KMS-11 (cell line): ENCODE measurements around the gene HPSE2.

ENCODE experiments used
- H2AFZ ChIP-seq: fragments of 200-600 bp; sonication (generic); 2 replicates; pipeline ENCODE4 v1.6.1; 2016; ENCODE audit warnings: antibody characterized with exemption, mixed run types, low read depth
- H3K27ac ChIP-seq: fragments of 200-600 bp; sonication (generic); 2 replicates; pipeline ENCODE4 v1.6.1; 2016; ENCODE audit warnings: mild to moderate bottlenecking, mixed run types
- H3K27me3 ChIP-seq: fragments of 200-600 bp; sonication (generic); 2 replicates; pipeline ENCODE4 v1.6.1; 2017; ENCODE audit warnings: mild to moderate bottlenecking, low read depth, mixed run types, moderate library complexity; ENCODE audit not compliant: insufficient read depth
- H3K36me3 ChIP-seq: fragments of 200-600 bp; sonication (generic); 2 replicates; pipeline ENCODE4 v1.6.1; 2017; ENCODE audit warnings: mild to moderate bottlenecking, mixed run types; ENCODE audit not compliant: insufficient read depth
- H3K4me1 ChIP-seq: fragments of 200-600 bp; sonication (generic); 2 replicates; pipeline ENCODE4 v1.6.1; 2016; ENCODE audit warnings: mild to moderate bottlenecking, low read depth, mixed run types; ENCODE audit not compliant: poor library complexity, severe bottlenecking
- H3K4me2 ChIP-seq: fragments of 200-600 bp; sonication (generic); 2 replicates; pipeline ENCODE4 v1.7.0; 2016; ENCODE audit warnings: mild to moderate bottlenecking, mixed run types
- H3K4me3 ChIP-seq: fragments of 200-600 bp; sonication (generic); IDR thresholded peaks from 2 replicates; pipeline ENCODE4 v1.6.1; 2017; ENCODE audit warnings: low read depth, low read length, mixed read lengths; ENCODE audit not compliant: insufficient read depth
- H3K79me2 ChIP-seq: fragments of 200-600 bp; sonication (generic); 2 replicates; pipeline ENCODE4 v1.6.1; 2016; ENCODE audit warnings: low read depth, mixed run types; ENCODE audit not compliant: insufficient read depth
- H3K9ac ChIP-seq: fragments of 200-600 bp; sonication (generic); 2 replicates; pipeline ENCODE4 v1.6.1; 2016; ENCODE audit warnings: mild to moderate bottlenecking, mixed run types
- H4K20me1 ChIP-seq: fragments of 200-600 bp; sonication (generic); 2 replicates; pipeline ENCODE4 v1.6.1; 2016; ENCODE audit warnings: mild to moderate bottlenecking, mixed run types; ENCODE audit not compliant: insufficient read depth
- TF ChIP-seq, protein P1 (sequence below): fragments of 200-600 bp; sonication (generic); conservative IDR thresholded peaks from 2 replicates; pipeline ENCODE4 v1.6.1; 2017; ENCODE audit warnings: low read depth, mild to moderate bottlenecking, antibody characterized with exemption, low read length, moderate library complexity, mixed read lengths

HPSE2 gene

GRCh38 chr10:98790817-98791216 is 444.8 kb downstream of the HPSE2 start:
- Histone ChIP-seq H3K4me2 (no peak overlapping the region), H3K79me2 (no peaks in the 10 kb centered on the region), H3K4me1 (no peaks in the 10 kb centered on the region), H3K4me3 (no peak overlapping the region), H3K27ac (no peak overlapping the region), H3K9ac (no peak overlapping the region), H3K36me3 (no peaks in the 10 kb centered on the region), H4K20me1 (no peaks in the 10 kb centered on the region), H3K27me3 (no peaks in the 10 kb centered on the region), H2AFZ (no peak overlapping the region)
- TF ChIP-seq, protein P1, sequence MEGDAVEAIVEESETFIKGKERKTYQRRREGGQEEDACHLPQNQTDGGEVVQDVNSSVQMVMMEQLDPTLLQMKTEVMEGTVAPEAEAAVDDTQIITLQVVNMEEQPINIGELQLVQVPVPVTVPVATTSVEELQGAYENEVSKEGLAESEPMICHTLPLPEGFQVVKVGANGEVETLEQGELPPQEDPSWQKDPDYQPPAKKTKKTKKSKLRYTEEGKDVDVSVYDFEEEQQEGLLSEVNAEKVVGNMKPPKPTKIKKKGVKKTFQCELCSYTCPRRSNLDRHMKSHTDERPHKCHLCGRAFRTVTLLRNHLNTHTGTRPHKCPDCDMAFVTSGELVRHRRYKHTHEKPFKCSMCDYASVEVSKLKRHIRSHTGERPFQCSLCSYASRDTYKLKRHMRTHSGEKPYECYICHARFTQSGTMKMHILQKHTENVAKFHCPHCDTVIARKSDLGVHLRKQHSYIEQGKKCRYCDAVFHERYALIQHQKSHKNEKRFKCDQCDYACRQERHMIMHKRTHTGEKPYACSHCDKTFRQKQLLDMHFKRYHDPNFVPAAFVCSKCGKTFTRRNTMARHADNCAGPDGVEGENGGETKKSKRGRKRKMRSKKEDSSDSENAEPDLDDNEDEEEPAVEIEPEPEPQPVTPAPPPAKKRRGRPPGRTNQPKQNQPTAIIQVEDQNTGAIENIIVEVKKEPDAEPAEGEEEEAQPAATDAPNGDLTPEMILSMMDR: peak; percentile 42; the same call in 1 of the 2 replicates

- Histone ChIP-seq H3K79me2 (no peaks in the 10 kb centered on the region), H4K20me1 (no peaks in the 10 kb centered on the region), H3K27me3 (no peaks in the 10 kb centered on the region), H3K36me3 (no peaks in the 10 kb centered on the region), H3K27ac (no peak overlapping the region), H3K4me3 (no peak overlapping the region), H3K4me2 (no peak overlapping the region), H2AFZ (no peak overlapping the region), H3K9ac (no peak overlapping the region), H3K4me1 (no peaks in the 10 kb centered on the region)
- TF ChIP-seq, protein P1: no peak
Observed at GRCh38 chr10:98778277-98778759, 457.3 kb downstream of the HPSE2 start.

DNA sequence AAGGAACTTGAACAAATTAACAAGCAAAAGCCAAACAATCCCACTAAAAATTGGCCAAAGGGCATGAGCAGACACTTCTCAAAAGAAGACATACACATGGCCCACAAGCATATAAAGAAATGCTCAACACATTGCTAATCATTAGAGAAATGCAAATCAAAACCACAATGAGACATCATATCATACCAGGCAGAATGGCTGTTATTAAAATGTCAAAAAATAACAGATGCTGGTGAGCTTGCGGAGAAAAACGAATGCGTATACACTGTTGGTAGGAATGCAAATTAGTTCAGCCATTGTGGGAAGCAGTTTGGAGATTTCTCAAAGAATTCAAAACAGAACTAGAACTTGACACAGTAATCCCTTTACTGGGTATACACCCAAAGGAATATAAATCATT is 477.2 kb downstream of the HPSE2 start:
- H3K9ac ChIP-seq: no peak overlapping the region
- no peak overlapping the region for H3K4me2 ChIP-seq
- TF ChIP-seq, protein P1: no peak
- no peak overlapping the region for H2AFZ ChIP-seq
- no peak overlapping the region for H3K27ac ChIP-seq
- H3K36me3 ChIP-seq: no peaks in the 10 kb centered on the region
- no peak overlapping the region for H3K4me3 ChIP-seq
- no peaks in the 10 kb centered on the region for H3K79me2 ChIP-seq
- H3K27me3 ChIP-seq: no peaks in the 10 kb centered on the region
- no peaks in the 10 kb centered on the region for H3K4me1 ChIP-seq
- no peaks in the 10 kb centered on the region for H4K20me1 ChIP-seq

GRCh38 chr10:98748298-98748697 is 487.4 kb downstream of the HPSE2 start:
- no peaks in the 10 kb centered on the region for H3K36me3 ChIP-seq
- H3K27ac ChIP-seq: no peak overlapping the region
- no peak overlapping the region for H3K9ac ChIP-seq
- H3K4me2 ChIP-seq: no peak overlapping the region
- H4K20me1 ChIP-seq: no peaks in the 10 kb centered on the region
- H3K4me1 ChIP-seq: no peaks in the 10 kb centered on the region
- no peak overlapping the region for H2AFZ ChIP-seq
- no peaks in the 10 kb centered on the region for H3K27me3 ChIP-seq
- H3K79me2 ChIP-seq: no peaks in the 10 kb centered on the region
- no peak overlapping the region for H3K4me3 ChIP-seq
- TF ChIP-seq, protein P1: peak; percentile 59

GRCh38 chr10:98745645-98746044 is 490.0 kb downstream of the HPSE2 start:
- H3K4me2 ChIP-seq: no peak overlapping the region
- H3K79me2 ChIP-seq: no peaks in the 10 kb centered on the region
- TF ChIP-seq, protein P1: 0 out of 2 replicates have a peak, but pooled peaks have one; percentile 32
- no peak overlapping the region for H3K27ac ChIP-seq
- no peaks in the 10 kb centered on the region for H3K4me1 ChIP-seq
- H4K20me1 ChIP-seq: no peaks in the 10 kb centered on the region
- no peak overlapping the region for H3K9ac ChIP-seq
- no peaks in the 10 kb centered on the region for H3K36me3 ChIP-seq
- no peak overlapping the region for H3K4me3 ChIP-seq
- H2AFZ ChIP-seq: no peak overlapping the region
- H3K27me3 ChIP-seq: no peaks in the 10 kb centered on the region
